Transverse colon (tissue), 3 donors: ENCODE results near the gene RBFA.

Experiments used
- POLR2A ChIP-seq: fragments of 450-650 bp; IDR thresholded peaks from one replicate; pipeline ENCODE4 v1.6.1; 2016; ENCODE audit warnings: antibody characterized with exemption, mild to moderate bottlenecking, moderate library complexity
- TF ChIP-seq, protein P1 (sequence below), 5 experiments: fragments of 200-600 bp in 3 of 5; fragments of 450-650 bp in 2 of 5; sonication (generic) in 3 of 5; IDR thresholded peaks; 1 replicate in 2 of 5; 2 replicates in 3 of 5; pipeline ENCODE4 v1.5.1; 2016 to 2017; ENCODE audit warnings: antibody characterized with exemption in 5 of 5, inconsistent platforms in 3 of 5, mild to moderate bottlenecking in 2 of 5, moderate library complexity in 1 of 5

DNA sequence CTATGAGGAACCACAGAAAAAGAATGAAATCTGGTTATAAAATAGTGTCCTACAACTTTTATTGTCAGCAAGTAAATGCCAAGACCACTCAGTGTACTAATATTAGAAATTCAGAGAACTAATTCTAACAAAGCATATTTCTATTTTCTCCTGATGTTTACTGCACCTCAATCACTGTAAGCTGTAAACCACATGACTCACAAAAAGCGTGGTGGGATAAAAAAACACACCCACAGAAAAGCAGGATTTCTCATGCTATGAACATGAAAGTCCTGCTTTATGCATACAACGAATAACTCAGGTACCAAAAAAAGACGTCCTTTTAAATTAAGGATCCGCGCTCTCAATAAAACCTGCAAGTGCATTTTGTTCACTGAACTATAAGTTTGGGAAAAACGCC lies 46.7 kb upstream of the RBFA start:
- no peak for TF ChIP-seq POLR2A
- TF ChIP-seq, protein P1, sequence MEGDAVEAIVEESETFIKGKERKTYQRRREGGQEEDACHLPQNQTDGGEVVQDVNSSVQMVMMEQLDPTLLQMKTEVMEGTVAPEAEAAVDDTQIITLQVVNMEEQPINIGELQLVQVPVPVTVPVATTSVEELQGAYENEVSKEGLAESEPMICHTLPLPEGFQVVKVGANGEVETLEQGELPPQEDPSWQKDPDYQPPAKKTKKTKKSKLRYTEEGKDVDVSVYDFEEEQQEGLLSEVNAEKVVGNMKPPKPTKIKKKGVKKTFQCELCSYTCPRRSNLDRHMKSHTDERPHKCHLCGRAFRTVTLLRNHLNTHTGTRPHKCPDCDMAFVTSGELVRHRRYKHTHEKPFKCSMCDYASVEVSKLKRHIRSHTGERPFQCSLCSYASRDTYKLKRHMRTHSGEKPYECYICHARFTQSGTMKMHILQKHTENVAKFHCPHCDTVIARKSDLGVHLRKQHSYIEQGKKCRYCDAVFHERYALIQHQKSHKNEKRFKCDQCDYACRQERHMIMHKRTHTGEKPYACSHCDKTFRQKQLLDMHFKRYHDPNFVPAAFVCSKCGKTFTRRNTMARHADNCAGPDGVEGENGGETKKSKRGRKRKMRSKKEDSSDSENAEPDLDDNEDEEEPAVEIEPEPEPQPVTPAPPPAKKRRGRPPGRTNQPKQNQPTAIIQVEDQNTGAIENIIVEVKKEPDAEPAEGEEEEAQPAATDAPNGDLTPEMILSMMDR (IDR thresholded peaks at IDR 0.05), result no peak
